Left hindlimb (tissue), 1 donor: ENCODE measurements around the gene FAM131C.
"Not testable (repeated sequence)": the region's sequence is repeated elsewhere in the genome, so short reads cannot be mapped to it uniquely, and the experiment has no call there.

Experiments
- DNase-seq: peaks from one replicate; pipeline ENCODE4 v3.0.0-alpha.2; 2018

Gene FAM131C

GRCh38 chr1:16032388-16033102 is 40.9 kb downstream of the FAM131C start:
- DNase-seq, result peak; percentile 85

- DNase-seq, result no peak
These were observed 41.9 kb downstream of the FAM131C start for GRCh38 chr1:16031551-16031950.

- DNase-seq, result no peak
These were observed 44.2 kb downstream of the FAM131C start for GRCh38 chr1:16029288-16029687.

GRCh38 chr1:16029003-16029268 is 44.5 kb downstream of the FAM131C start:
- not testable (repeated sequence) for DNase-seq

GRCh38 chr1:16028237-16029002 is 45.0 kb downstream of the FAM131C start:
- no peak for DNase-seq

- no peak for DNase-seq
These were observed 46.5 kb downstream of the FAM131C start for GRCh38 chr1:16026723-16027484.

- DNase-seq, result not testable (repeated sequence)
These were observed 47.1 kb downstream of the FAM131C start for GRCh38 chr1:16026302-16026701.

GRCh38 chr1:16023050-16023653 is 50.3 kb downstream of the FAM131C start:
- no peak for DNase-seq

GRCh38 chr1:16022393-16022792 is 51.1 kb downstream of the FAM131C start:
- DNase-seq, result no peak

GRCh38 chr1:16021681-16022080 is 51.8 kb downstream of the FAM131C start, which contains the start of gene CLCNKA:
Gene CLCNKA (plus strand): TSS chr1:16022036. CDS start chr1:16022620, 584 bp downstream.
- DNase-seq, result no peak

GRCh38 chr1:16020878-16021277 is 52.6 kb downstream of the FAM131C start:
- not testable (repeated sequence) for DNase-seq

- peak; percentile 12 for DNase-seq
These were observed 53.1 kb downstream of the FAM131C start for GRCh38 chr1:16020325-16020724.

- DNase-seq, result peak; percentile 44
These were observed 53.7 kb downstream of the FAM131C start for GRCh38 chr1:16019644-16020277.

- DNase-seq, result peak; percentile 25
These were observed 54.5 kb downstream of the FAM131C start for GRCh38 chr1:16018749-16019643.

- DNase-seq, result no peak
These were observed 55.1 kb downstream of the FAM131C start for GRCh38 chr1:16018308-16018707.

GRCh38 chr1:16017461-16018303 is 55.8 kb downstream of the FAM131C start, which contains the start of gene HSPB7:
Gene HSPB7 (minus strand): TSS chr1:16018043. CDS start chr1:16017963, 80 bp downstream.
- peak; percentile 87 for DNase-seq

- DNase-seq, result peak; percentile 21
These were observed 56.4 kb downstream of the FAM131C start for GRCh38 chr1:16017076-16017460.

- DNase-seq, result peak; percentile 27
These were observed 57.2 kb downstream of the FAM131C start for GRCh38 chr1:16015960-16016901.

GRCh38 chr1:16015491-16015890 is 58.0 kb downstream of the FAM131C start:
- peak; percentile 18 for DNase-seq
